Measurements from ENCODE around the gene ENPP5.
"Not testable (repeated sequence)": the region's sequence is repeated elsewhere in the genome, so short reads cannot be mapped to it uniquely, and the experiment has no call there.

Gene ENPP5

GRCh38 chr6:46174904-46175303 is 4.1 kb upstream of the ENPP5 start:
- no peak for DNase-seq

GRCh38 chr6:46172176-46172575 is 1.4 kb upstream of the ENPP5 start:
- no peak for DNase-seq

- DNase-seq, result no peak
These were observed 10.7 kb downstream of the ENPP5 start for GRCh38 chr6:46160102-46160501.

GRCh38 chr6:46159229-46159628 is 11.6 kb downstream of the ENPP5 start:
- DNase-seq, result no peak

GRCh38 chr6:46156701-46157100 is 14.1 kb downstream of the ENPP5 start:
- no peak for DNase-seq

GRCh38 chr6:46149066-46149465 is 21.7 kb downstream of the ENPP5 start:
- not testable (repeated sequence) for DNase-seq

GRCh38 chr6:46144270-46144669 is 26.5 kb downstream of the ENPP5 start:
- no peak for DNase-seq

- DNase-seq, result no peak
These were observed 32.5 kb downstream of the ENPP5 start for GRCh38 chr6:46138281-46138680.

GRCh38 chr6:46137387-46137786 is 33.4 kb downstream of the ENPP5 start:
- no peak for DNase-seq

- DNase-seq, result no peak
These were observed 33.9 kb downstream of the ENPP5 start for GRCh38 chr6:46136831-46137230.

GRCh38 chr6:46135176-46135575 is 35.6 kb downstream of the ENPP5 start:
- no peak for DNase-seq

GRCh38 chr6:46134216-46134615 is 36.6 kb downstream of the ENPP5 start:
- no peak for DNase-seq

- not testable (repeated sequence) for DNase-seq
These were observed 39.5 kb downstream of the ENPP5 start for GRCh38 chr6:46131291-46131690.

- DNase-seq, result no peak
These were observed 40.1 kb downstream of the ENPP5 start for GRCh38 chr6:46130666-46131065.

GRCh38 chr6:46129629-46130511 is 40.9 kb downstream of the ENPP5 start, which contains the start of gene ENPP4:
ENPP4 (plus strand) TSS chr6:46129989; CDS start chr6:46139584, 9,595 bp downstream.
- peak; percentile 91 for DNase-seq

- DNase-seq, result no peak
These were observed 41.5 kb downstream of the ENPP5 start for GRCh38 chr6:46129291-46129628.

GRCh38 chr6:46128476-46128875 is 42.3 kb downstream of the ENPP5 start:
- DNase-seq, result no peak

- not testable (repeated sequence) for DNase-seq
These were observed 51.1 kb downstream of the ENPP5 start for GRCh38 chr6:46119679-46120078.

GRCh38 chr6:46118836-46119235 is 51.9 kb downstream of the ENPP5 start:
- no peak for DNase-seq

GRCh38 chr6:46118157-46118556 is 52.6 kb downstream of the ENPP5 start:
- DNase-seq, result no peak

- DNase-seq, result no peak
These were observed 54.5 kb downstream of the ENPP5 start for GRCh38 chr6:46116289-46116688.

GRCh38 chr6:46115634-46116033 is 55.1 kb downstream of the ENPP5 start:
- no peak for DNase-seq

GRCh38 chr6:46113370-46113769 is 57.4 kb downstream of the ENPP5 start:
- DNase-seq, result no peak
